HFFc6 (cell line): Measurements from ENCODE around the gene ZNF146. TPM values are rescaled to one million over a fixed set of nuclear protein-coding genes. Genes with fewer than 3 reads are reported as not detected.

ENCODE experiments used
- total RNA-seq, 6 experiments: library from RNA; stranded (reverse); fragmentation: NEBNext Ultra II Directional; extraction: Animal tissue kit (Norgen Biotek cat#: 25700); gene quantifications; 2 replicates in 1 of 6; 3 replicates in 5 of 6; pipeline ENCODE4 v1.2.3, GENCODE V29; 2021

The ZNF146 gene
- total RNA-seq, 6 experiments from 2014 or later = 49.7 to 58.2 (median 56.6) TPM

Other genes with a start within 250 kb of the ZNF146 start
- gene SDHAF1, start 219.9 kb upstream of the ZNF146 start, total RNA-seq = 10 to 100 TPM in 2 of 6 experiments, 1 to 10 TPM in 4; 8.2 to 12.5 (median 8.9) TPM
- gene SYNE4, start 206.3 kb upstream of the ZNF146 start, total RNA-seq = under 1 TPM; 0.07 to 0.40 (median 0.29) TPM
- gene ALKBH6, start 200.9 kb upstream of the ZNF146 start, total RNA-seq = 10 to 100 TPM; 25.3 to 31.5 (median 28.5) TPM
- 10 to 100 TPM; 62.2 to 93.1 (median 83.9) TPM for gene CLIP3, start 182.2 kb upstream of the ZNF146 start, total RNA-seq
- gene THAP8, start 160.8 kb upstream of the ZNF146 start, total RNA-seq = 1 to 10 TPM; 5.2 to 6.4 (median 5.5) TPM
- 10 to 100 TPM in 5 of 6 experiments, 1 to 10 TPM in 1; 6.5 to 13.8 (median 13.0) TPM for gene WDR62, start 160.2 kb upstream of the ZNF146 start, total RNA-seq
- gene OVOL3, start 104.0 kb upstream of the ZNF146 start, total RNA-seq = not detected
- 10 to 100 TPM; 64.1 to 75.1 (median 69.2) TPM for gene POLR2I, start 100.2 kb upstream of the ZNF146 start, total RNA-seq
- gene TBCB, start 99.6 kb upstream of the ZNF146 start, total RNA-seq = 100 to 1,000 TPM; 229 to 266 (median 243) TPM
- gene CAPNS1, start 75.0 kb upstream of the ZNF146 start, total RNA-seq = 1,000 to 10,000 TPM; 1,039 to 1,309 (median 1,209) TPM
- gene COX7A1, start 62.7 kb upstream of the ZNF146 start, total RNA-seq = 100 to 1,000 TPM in 2 of 6 experiments, 10 to 100 TPM in 4; 59.8 to 139 (median 85.5) TPM
- 1 to 10 TPM; 2.7 to 3.7 (median 3.1) TPM for gene ZNF565, start 441 bp upstream of the ZNF146 start, total RNA-seq
- 1 to 10 TPM; 1.1 to 2.1 (median 1.5) TPM for gene ZFP14, start 164.1 kb downstream of the ZNF146 start, total RNA-seq
- 1 to 10 TPM; 1.7 to 3.9 (median 3.4) TPM for gene ZFP82, start 203.5 kb downstream of the ZNF146 start, total RNA-seq